DMS153 (cell line): ENCODE measurements around the gene CDK5R2.
A peak's percentile ranks its signal among the peaks of the same experiment; 100 is the strongest.
"Not testable (repeated sequence)": the region's sequence is repeated elsewhere in the genome, so short reads cannot be mapped to it uniquely, and the experiment has no call there.

Source experiments
- DNase-seq: peaks from one replicate; lab custom pipeline; 2025; lab: John Stamatoyannopoulos, UW

Gene CDK5R2

DNA sequence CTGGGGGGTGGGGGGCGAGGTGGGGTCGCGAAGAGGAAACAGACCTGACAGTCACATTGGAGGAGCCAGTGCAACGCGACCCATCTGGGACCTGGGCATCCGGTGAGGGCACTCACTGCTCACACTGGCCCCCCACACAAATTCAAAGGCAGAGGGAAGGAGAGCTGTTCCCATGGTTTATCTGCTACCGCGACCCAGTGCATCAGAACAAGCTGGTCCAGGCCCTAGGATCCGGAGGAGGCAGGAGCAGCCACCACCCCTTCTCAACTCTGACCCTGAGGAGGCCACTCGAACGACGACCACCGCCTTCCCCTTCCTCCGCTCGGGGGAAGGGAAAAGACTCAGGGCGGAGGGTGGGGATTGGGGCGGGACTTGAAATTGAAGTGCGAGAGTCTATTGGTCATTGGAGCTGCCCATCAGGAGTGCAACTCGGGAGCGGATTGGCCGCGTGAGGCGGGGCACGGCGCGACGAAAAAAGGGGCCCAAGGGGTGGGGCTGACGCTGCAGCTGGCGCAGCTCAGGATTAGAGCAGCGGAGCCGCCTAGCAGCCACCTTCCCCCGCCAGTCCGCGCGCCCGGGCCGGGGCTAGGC lies at the start of gene CDK5R2:
Gene CDK5R2, plus strand, starts transcription at position 526 of the 591 bp plus-strand sequence. CDS start 155 bp downstream, outside the sequence.
- peak; percentile 82 for DNase-seq

DNA sequence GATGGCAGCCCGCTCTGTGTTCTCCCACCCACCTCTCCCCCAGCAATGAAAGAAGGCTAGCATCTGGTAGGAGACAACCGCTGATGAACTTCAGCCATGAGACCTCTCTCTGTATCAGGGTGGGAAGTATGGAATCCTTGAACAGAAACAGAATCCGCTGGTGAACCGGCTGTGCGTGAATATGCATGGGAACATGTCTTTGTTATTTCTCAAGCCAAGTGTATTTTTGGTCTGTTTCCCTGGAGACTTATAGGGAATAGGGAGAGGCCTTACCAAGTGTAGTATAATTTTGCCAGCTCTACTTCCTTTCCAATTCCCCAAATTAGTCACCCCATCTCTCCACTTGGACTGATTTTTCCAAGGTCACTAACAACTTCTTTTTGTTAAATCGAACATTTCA lies 48.7 kb upstream of the CDK5R2 start:
- no peak for DNase-seq

DNA sequence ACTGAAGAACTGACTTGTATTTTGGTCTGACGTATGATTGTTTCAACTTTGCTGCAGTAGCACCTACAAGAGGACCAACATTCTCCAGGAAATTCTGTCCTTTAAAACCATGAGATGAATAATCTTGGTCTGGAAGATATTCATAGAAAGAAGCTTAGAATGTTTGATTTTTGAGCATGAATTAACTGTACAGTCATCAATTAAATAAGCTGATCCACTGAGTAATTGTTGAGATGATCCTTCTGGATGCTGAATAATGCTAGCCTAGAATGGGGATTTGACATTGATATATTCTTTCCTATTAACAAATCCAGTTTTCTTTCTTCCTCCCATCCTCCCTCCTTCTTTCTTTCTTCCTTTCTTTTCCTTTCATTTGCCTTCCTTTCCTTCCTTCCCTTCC lies 39.0 kb upstream of the CDK5R2 start:
- DNase-seq: no peak

DNA sequence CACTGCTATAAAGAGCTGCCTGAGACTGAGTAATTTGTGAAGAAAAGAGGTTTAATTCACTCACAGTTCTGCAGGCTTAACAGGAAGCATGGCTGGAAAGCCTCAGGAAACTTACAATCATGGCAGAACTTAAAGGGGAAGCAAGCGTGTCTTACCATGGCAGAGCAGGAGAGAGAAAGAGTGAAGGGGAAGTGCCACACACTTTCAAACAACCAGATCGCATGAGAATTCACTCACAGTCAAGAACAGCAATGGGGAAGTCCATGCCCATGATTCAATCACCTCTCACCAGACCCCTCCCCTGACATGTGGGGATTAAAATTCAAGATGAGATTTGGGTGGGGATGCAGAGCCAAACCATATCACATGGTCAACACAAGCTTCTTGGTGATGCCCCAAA lies 34.7 kb upstream of the CDK5R2 start:
- no peak for DNase-seq

DNA sequence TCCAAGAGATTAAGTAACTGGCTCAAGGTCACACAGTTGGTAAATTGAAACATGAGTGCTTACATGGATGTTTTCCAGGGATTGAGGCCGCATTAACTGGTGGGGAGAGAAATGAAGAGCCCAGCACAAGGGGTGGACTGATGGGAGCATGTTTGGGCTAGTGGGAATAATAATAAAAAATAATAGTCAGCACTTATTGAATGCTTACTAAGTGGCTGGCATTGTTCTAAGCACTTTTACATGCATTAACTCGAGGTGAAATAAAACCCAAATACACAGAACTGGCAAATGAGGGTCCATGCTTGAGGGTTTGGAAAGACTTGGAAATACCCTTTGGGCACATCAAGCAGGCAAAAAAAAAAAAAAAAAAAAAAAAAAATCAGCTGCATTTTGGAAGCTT lies 34.0 kb upstream of the CDK5R2 start:
- DNase-seq: no peak

DNA sequence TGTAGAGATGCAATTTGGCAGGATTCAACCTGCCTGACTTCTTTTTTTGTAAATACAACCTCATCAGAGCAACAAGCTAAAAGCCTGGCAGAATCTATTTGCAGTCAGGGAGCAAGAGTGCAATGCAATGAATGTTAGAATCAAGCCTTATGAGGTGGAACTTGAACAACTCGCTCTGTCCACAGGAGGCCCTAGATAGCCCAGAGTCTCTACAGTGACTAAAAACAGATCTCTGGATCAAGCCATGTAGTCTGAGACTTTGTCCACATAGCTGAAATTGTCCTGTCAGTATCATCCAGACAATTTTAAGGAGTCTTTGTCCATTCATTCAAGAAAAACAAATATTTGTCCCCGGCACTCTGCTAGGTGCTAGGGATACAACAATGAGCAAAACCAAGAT lies 32.0 kb upstream of the CDK5R2 start:
- DNase-seq: peak; percentile 18

DNA sequence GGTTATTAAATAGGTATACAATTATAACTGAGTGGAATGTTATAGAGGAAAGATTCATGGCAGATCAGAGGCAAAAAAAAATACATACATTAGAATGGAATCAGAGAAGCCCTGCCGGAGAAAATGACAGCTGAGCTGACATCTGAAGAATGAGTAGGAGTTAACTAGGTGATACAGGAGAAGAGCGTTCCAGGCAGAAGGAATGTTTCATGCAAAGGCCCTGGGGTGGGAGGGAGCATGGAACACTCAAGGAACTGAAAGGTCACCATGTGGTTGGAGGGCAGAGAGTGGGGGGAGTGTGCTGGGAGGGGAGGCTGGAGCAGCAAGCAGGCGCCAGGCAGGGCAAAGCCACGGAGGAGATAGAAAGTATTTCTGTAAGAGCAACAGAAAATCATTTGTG lies 31.6 kb upstream of the CDK5R2 start:
- no peak for DNase-seq

DNA sequence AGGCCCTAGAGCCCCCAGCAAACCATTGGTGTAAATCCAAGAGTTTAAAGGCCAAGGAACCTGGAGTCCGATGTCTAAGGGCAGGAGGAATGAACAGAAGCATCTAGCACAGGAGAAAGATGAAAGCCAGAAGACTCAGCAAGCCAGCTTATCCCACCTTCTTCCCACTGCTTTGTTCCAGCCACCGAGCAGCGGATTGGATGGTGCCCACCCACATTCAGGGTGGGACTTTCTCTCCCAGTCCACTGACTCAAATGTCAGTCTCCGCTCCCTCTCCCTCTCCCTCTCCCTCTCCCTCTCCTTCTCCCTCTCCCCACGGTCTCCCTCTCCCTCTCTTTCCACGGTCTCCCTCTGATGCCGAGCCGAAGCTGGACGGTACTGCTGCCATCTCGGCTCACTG lies 29.0 kb upstream of the CDK5R2 start:
- DNase-seq: not testable (repeated sequence)

DNA sequence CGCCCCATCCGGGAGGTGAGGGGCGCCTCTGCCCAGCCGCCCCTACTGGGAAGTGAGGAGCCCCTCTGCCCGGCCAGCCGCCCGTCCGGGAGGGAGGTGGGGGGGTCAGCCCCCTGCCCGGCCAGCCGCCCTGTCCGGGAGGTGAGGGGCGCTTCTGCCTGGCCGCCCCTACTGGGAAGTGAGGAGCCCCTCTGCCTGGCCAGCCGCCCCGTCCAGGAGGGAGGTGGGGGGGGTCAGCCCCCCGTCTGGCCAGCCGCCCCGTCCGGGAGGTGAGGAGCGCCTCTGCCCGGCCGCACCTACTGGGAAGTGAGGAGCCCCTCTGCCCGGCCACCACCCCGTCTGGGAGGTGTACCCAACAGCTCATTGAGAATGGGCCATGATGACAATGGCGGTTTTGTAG lies 27.7 kb upstream of the CDK5R2 start:
- DNase-seq: not testable (repeated sequence)

DNA sequence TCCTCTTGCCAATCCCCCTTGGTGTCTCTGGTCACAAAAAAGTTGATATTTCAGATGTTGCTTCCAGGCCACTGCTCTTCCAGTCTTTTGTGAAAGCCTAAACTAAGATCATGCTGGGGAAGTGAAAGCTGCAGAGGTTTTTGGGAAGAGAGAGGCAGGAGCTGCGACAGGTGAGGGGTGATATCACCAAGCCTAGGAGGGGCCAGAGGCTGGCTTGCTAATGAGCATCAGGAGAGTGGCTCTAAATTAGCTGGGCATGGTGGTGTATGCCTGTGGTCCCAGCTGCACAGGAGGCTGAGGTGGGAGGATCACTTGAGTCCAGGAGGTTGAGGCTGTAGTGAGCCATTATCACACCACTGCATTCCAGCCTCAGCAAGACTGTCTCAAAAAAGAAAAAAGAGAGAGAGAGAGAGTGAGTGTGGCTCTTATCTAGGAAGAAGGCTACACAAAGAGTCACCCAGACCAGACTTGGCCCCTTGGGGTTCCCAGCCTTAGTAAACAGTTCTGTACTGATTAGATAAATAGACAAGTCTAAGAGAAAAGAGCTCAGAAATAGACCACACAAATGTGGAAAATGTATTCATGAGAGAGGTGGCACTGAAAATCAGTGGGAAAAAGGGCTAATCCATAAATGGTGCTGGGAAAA lies 14.6 kb upstream of the CDK5R2 start:
- no peak for DNase-seq

DNA sequence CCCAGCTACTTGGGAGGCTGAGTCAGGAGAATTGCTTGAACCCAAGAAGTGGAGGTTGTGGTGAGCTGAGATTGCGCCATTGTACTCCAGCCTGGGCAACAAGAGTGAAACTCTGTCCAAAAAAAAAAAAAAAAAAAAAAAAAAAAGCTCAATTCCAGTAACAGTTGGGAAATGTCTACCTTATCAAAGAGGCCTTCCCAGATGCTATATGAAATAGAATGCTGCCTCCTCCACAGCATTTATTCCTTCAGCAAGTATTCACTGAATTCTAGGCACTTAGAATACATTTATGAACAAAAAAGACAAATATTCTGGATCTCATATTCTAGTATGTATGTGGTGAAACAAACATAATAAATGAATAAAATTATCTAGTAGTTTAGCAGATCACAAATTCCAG lies 12.8 kb upstream of the CDK5R2 start:
- DNase-seq: no peak

DNA sequence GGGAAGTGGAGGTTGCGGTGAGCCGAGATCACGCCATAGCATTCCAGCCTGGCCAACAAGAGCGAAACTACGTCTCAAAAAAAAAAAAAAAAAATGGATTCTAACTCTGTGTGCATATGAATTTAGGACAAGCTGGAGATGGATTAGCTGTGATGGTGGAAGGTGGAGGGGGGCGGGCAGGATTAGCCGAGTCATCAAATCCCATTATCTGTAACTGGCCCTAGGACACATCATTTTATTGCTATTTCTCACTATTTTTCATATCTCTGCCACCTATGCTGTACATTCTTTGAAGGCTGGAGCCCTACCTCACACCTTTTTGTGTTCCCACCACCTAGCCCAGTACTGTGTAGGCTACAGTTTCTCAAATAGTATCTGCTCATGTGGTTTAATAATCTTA lies 7.3 kb upstream of the CDK5R2 start:
- DNase-seq: no peak

DNA sequence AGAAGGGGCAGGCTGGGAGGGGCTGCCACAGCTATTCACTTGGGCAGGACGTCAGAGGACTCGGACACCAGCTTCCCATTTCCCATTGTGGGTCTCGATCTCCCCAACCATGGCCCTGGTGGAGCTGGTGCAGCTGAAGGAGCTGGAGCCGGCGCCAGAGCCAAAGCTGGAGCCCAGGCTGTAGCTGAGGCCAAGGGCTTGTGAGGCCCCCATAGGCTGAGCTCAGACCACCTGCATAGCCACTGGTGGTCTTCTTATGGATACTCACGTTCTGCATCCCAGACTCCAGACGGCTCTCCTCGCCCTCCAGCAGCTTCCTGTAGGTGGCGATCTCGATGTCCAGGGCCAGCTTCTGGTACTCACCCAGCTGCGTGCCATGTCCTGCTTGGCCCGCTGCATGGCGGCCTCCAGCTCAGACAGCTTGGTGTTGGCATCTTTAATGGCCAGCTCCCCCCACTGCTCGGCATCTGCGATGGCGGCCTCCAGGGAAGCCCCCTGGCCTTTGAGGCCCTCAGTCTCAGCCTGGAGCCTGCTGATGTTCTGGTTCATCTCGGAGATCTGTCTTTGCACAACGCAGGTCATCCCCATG lies 6.0 kb upstream of the CDK5R2 start:
- DNase-seq: no peak

DNA sequence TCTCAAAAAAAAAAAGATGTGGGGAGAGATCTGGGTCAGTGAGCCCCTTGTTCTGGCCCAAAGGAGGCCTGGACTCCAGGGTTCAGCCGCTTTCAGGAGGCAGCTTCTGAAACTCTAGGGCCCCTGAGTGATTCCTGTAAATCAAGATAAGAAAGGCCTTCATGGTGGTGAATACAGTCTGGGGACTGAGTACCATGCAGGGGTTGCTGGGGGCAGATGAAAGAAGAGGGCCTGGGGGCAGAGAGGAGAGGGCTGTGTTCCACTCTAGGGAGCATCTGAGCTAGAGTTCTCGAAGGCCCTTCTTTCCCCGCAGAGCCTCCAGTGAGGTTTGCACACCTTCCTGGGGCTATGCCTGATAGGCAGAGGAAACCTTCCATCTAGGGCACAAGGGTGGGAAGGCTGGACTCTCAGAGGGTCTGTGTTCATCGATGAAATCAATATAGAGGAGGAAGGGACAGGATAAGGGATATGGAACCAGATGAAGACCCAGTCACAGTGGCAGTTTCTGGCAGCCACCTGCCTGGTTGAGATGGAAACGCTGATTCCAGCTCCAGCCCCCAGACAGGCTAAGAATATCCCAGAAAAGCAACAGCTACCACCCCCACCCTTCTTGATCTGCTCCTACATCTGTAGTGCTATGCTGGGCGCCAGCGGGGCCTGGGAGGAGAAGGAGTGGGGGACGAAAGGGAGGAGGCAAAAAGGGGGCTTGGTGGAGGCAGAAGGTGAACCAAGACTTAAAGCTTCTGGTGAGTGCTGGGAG lies 4.7 kb upstream of the CDK5R2 start:
- no peak for DNase-seq

DNA sequence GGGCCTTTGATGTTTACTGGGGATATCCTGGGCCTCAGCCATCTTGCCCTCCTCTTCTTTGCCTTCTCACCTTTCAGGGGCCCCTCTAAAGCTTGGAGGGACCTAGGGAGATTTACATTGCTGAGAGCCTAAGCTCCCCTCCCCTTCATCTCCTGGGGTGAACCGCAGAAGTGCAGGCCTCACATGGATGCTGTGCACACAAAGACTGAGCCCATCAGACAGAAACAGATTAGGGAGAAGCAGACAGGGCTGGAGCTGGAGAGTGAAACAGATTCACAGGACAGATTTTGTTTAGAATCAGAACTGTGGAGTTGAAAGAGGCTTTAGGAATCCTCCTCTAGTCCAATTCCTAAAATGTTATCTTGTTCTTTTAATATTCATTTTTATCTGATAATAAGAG lies 3.4 kb upstream of the CDK5R2 start:
- DNase-seq: no peak

DNA sequence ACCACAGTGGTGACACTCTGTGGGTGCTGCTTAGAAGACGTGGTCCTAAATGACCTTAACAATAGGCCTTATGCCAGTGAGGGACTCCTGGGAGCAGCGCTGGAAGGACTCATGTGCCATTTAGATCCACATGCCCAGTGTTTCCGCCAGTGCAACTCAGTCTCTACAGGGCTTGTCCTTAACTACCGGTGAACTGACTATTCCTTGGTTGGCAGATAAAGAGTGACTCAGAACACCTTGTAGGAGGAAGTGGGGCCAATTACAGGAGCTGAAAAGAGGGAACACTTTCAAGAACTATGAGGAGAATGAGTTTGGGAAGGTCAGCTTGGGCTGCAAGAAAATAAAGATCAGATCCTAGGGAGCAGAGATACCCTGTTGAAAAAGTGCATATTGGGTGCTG lies 1.8 kb upstream of the CDK5R2 start:
- no peak for DNase-seq

DNA sequence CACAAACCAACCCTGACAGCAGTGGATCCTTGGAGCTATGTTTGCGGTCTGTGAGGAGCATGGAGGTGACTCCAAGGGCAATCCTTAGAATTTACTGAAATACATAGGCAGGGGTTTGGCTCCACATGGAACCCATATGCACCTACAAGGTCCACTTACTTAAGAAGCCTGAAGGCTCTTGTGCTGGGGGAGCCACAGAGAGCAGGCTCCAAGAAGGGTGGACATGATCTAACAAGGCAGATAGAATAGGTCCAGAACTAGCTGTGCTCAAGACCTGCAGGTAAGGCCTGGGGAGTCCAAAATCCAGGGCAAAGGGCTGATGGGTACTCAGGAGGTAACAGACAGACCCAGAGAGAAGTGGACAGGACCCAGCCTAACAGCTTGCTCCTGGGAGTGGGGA lies 1.2 kb upstream of the CDK5R2 start:
- DNase-seq: no peak

DNA sequence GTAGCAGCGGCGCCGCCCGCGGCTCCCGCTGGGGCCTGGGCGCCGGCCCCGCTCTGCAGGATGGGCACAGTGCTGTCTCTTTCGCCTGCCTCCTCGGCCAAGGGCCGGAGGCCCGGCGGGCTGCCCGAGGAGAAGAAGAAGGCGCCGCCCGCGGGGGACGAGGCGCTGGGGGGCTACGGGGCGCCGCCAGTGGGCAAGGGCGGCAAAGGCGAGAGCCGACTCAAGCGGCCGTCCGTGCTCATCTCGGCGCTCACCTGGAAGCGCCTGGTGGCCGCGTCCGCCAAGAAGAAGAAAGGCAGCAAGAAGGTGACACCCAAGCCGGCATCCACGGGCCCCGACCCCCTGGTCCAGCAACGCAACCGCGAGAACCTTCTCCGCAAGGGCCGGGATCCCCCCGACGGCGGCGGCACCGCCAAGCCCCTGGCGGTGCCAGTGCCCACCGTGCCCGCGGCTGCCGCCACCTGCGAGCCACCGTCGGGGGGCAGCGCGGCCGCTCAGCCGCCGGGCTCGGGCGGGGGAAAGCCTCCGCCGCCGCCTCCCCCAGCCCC lies 369 bp downstream of the CDK5R2 start:
- DNase-seq: no peak

DNA sequence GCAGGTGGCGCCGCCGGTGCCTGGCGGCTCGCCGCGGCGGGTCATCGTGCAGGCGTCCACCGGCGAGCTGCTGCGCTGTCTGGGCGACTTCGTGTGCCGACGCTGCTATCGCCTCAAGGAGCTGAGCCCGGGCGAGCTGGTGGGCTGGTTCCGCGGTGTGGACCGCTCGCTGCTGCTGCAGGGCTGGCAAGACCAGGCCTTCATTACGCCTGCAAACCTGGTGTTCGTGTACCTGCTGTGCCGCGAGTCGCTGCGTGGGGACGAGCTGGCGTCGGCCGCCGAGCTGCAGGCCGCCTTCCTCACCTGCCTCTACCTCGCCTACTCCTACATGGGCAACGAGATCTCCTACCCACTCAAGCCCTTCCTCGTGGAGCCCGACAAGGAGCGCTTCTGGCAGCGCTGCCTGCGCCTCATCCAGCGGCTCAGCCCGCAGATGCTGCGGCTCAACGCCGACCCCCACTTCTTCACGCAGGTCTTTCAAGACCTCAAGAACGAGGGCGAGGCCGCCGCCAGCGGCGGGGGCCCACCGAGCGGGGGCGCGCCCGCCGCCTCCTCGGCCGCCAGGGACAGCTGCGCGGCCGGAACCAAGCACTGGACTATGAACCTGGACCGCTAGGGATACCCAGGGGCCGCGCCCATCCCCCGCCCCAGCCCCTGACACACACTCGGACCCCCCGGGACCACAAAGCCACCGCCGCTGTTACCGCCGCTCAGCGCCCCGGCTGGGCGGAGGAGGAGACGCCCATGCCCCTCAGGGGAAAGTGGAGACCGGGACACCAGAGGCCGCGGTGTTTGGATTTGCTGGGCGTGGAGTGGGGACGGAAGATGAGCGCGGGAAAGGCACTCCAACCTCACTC lies 1.1 kb downstream of the CDK5R2 start:
- DNase-seq: no peak

DNA sequence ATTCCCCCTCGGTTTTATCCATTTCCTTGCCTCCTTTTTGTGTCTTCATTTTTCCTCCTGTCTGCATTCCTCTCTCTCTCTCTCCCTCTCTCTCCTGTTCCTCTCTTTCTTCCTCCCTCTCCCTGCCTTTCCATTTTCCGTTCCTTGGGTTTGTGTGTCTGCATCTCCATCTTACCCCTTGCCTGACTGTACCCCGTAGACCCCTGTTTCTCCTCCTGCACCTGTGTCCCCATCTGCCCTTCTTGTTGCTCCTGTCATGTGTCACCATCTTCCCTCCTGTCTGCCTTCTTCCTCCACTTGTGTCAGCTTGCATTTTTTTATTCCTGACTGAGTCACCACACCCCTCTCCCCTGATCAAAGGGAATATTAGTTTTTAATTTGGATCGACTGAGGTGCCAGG lies 1.8 kb downstream of the CDK5R2 start:
- DNase-seq: no peak

DNA sequence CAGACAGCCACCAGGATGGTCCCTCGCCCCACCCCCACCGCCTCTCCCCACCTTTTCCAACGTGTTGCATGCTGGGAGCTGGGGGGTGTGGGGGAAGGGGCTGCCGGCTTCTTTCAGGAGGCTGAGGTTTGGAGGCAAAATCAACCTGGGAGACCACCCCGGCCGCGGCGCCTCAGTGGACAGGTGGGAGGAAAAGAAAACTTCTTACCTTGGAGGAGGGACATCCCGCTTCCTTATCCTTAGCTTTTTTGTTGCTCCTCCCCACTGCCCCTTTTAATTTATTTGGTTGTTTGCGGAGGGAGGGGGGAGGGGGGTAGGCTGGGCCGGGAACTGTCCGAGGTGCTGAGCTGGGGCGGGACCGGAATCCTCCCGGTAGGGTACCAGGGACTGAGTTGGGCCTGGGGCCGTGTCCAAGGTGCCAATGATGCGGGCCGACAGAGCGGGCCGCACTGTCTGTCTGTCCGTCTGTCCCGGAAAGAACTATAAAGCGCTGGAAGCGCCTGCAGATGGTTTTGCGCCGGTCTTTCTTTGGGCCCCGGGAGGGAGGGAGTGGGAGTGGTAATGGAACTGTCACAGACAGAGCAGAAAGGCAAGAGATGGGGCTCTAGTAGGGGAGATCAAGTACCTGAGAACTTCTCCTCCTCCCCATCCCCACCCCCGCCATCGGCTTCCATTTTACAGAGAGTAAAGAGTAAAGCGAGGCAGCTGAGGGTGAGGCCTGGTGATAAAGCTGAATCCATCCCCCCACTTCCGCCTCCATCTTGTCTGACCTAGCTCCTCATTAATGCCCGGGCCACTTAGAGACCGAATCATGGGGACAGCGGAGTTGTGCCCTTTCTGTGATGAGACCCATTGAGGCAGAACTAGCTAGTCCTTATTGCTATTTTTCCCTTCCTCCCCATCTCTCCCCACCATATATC lies 2.4 kb downstream of the CDK5R2 start:
- DNase-seq: peak; percentile 45
